Colonic mucosa (tissue), 4 donors: ENCODE results near the gene NANOGP8. TPM values are rescaled to one million over a fixed set of nuclear protein-coding genes. Genes with fewer than 3 reads are reported as not detected.
"Not testable (repeated sequence)": the region's sequence is repeated elsewhere in the genome, so short reads cannot be mapped to it uniquely, and the experiment has no call there.

Experiments
- DNase-seq: peaks from one replicate; pipeline ENCODE4 v3.0.0-alpha.2; 2020
- H3K27ac ChIP-seq: fragments of 200-600 bp; one replicate; pipeline ENCODE4 v1.8.0; 2021
- H3K27me3 ChIP-seq: fragments of 200-600 bp; one replicate; pipeline ENCODE4 v1.8.0; 2021
- H3K36me3 ChIP-seq: fragments of 200-600 bp; one replicate; pipeline ENCODE4 v1.8.0; 2021
- H3K4me1 ChIP-seq: fragments of 200-600 bp; one replicate; pipeline ENCODE4 v1.8.0; 2021; ENCODE audit warnings: mild to moderate bottlenecking
- H3K4me3 ChIP-seq: fragments of 200-600 bp; one replicate; pipeline ENCODE4 v1.8.0; 2021
- H3K9ac ChIP-seq, 2 donors: one replicate each; pipeline ENCODE4 v1.7.0; 2013; ENCODE audit warnings: control low read depth in 2 of 2, low read depth in 2 of 2, low read length in 2 of 2
- H3K9me3 ChIP-seq: fragments of 200-600 bp; one replicate; pipeline ENCODE4 v1.8.0; 2021
- intact Hi-C: fragments of 100-400 bp; cut with DNase I; formaldehyde crosslinking; loops from one replicate; pipeline ENCODE4 v1.14.1; 2022
- total RNA-seq, 2 donors: library from RNA; stranded (reverse); fragmentation: NEBNext Ultra II Directional in 1 of 2; extraction: Animal tissue kit (Norgen Biotek cat#: 25700) in 1 of 2; gene quantifications; one replicate each; pipeline ENCODE4 v1.2.1, GENCODE V29; 2021
- TF ChIP-seq, protein P1 (sequence below): fragments of 200-600 bp; IDR thresholded peaks from one replicate; pipeline ENCODE4 v1.8.0; 2022; ENCODE audit warnings: antibody characterized with exemption, mild to moderate bottlenecking
- donor health status: healthy.
- donor health status: DM: no; HTN: no; CAD: no.
- donor health status: DM: no; HTN: no; CAD: no.

Gene NANOGP8, protein sequence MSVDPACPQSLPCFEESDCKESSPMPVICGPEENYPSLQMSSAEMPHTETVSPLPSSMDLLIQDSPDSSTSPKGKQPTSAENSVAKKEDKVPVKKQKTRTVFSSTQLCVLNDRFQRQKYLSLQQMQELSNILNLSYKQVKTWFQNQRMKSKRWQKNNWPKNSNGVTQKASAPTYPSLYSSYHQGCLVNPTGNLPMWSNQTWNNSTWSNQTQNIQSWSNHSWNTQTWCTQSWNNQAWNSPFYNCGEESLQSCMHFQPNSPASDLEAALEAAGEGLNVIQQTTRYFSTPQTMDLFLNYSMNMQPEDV
- not detected for total RNA-seq

DNA sequence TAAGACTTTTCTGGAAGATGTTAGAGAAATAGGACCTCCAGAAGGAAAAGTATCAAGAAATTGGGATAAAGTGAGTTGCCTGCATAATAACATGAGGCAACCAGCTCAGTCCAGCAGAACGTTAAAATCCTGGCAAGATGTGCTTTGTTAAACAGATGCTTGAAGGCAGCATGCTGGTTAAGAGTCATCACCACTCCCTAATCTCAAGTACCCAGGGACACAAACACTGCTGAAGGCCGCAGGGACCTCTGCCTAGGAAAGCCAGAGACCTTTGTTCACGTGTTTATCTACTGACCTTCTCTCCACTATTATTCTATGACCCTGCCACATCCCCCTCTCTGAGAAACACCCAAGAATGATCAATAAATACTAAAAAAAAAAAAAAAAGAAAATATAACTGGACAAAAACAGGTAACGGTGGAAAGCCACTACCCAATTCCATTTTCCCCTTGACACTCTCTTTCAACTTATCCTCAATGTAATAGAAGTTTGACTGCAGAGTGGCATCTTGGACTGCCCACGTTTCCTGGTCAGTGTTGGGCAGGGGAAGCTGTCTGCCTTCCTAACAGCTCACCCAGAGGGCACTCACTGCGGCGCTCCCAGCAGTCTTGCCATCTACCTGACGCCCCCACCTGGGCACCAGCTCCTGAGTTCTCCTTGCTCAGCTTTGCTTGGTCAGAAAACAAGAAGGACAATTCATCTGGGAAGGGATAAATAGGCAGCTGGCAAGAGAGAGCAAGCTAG is at the start of gene NANOGP8:
TSS of gene NANOGP8 (minus strand) at position 120 of the 744 bp plus-strand sequence. CDS start 185 bp downstream, outside the sequence.
- H3K27me3 ChIP-seq, H3K27ac ChIP-seq, H3K4me3 ChIP-seq, DNase-seq, H3K4me1 ChIP-seq, intact Hi-C loops, H3K9me3 ChIP-seq, H3K9ac ChIP-seq, H3K36me3 ChIP-seq: not testable (repeated sequence)

DNA sequence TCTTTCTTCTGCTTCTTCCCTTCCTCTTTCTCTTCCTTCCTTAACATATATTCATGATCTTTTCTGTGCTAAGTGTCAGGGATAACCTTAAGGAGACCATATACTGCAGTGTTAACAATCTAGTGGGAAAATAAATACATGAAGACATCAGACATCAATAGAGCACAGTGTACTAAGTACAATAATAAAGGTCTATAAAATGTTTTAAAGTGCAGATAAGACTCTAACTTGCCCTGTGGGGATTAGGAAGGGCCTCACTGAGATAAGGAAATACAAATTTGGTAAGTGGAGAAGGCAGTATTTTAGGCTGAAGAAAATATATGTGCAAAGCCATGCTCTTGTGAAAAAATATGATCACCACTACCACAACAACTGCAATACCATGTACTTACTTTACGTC is 49.2 kb upstream of the NANOGP8 start:
- Histone ChIP-seq H3K4me3 (no peak overlapping the region), H3K4me1 (no peaks in the 10 kb centered on the region), H3K27me3 (no peaks in the 10 kb centered on the region), H3K27ac (no peak overlapping the region), H3K36me3 (no peaks in the 10 kb centered on the region), H3K9ac (no peak overlapping the region), H3K9me3 (no peaks in the 10 kb centered on the region)
- no peak for DNase-seq
- intact Hi-C loops, result no loop called here
- TF ChIP-seq, protein P1, sequence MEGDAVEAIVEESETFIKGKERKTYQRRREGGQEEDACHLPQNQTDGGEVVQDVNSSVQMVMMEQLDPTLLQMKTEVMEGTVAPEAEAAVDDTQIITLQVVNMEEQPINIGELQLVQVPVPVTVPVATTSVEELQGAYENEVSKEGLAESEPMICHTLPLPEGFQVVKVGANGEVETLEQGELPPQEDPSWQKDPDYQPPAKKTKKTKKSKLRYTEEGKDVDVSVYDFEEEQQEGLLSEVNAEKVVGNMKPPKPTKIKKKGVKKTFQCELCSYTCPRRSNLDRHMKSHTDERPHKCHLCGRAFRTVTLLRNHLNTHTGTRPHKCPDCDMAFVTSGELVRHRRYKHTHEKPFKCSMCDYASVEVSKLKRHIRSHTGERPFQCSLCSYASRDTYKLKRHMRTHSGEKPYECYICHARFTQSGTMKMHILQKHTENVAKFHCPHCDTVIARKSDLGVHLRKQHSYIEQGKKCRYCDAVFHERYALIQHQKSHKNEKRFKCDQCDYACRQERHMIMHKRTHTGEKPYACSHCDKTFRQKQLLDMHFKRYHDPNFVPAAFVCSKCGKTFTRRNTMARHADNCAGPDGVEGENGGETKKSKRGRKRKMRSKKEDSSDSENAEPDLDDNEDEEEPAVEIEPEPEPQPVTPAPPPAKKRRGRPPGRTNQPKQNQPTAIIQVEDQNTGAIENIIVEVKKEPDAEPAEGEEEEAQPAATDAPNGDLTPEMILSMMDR, result no peak

DNA sequence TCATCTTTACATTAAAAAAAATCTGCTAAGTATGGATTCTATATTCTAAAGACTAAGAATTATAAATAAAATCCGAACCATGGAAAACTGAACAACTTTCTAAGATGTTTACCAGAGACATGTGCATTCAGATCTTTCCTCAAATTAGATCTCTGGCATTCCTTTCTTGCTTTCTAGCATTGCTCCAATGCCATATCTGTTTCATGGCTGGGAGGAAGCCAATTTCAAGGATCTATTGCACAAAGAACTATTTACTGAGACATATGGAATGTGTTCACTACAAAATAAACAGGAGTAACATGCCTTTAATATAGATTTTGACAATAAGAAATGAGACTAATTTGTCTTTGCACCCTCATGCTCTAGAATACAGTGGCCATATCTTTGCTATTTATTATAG is 45.1 kb upstream of the NANOGP8 start:
- TF ChIP-seq, protein P1, result no peak
- Histone ChIP-seq H3K9ac (no peak overlapping the region), H3K4me1 (no peaks in the 10 kb centered on the region), H3K27ac (no peak overlapping the region), H3K27me3 (no peaks in the 10 kb centered on the region), H3K4me3 (no peak overlapping the region), H3K9me3 (no peaks in the 10 kb centered on the region), H3K36me3 (no peaks in the 10 kb centered on the region)
- intact Hi-C loops, result no loop called here
- no peak for DNase-seq

DNA sequence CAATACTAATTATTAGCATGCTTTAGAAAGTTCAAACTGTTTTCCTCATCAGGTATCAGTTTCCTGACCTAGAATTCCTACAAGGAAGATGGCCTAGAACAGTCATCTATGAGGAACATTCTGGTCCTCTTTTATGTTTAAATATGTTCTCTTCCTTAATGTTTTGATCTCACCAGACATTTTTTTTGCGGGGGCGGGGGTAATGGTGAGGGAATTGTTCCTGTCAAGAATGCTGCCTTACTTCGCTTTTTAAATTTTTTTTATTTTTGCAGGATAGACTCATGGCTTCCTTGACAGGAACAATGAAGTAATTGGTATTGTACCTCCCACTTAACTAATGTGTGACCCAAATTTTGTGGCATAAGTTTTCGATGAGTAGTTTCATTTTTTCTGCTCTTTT is 44.3 kb upstream of the NANOGP8 start:
- Histone ChIP-seq H3K27me3 (no peaks in the 10 kb centered on the region), H3K9ac (no peak overlapping the region)
- intact Hi-C loops, result no loop called here

DNA sequence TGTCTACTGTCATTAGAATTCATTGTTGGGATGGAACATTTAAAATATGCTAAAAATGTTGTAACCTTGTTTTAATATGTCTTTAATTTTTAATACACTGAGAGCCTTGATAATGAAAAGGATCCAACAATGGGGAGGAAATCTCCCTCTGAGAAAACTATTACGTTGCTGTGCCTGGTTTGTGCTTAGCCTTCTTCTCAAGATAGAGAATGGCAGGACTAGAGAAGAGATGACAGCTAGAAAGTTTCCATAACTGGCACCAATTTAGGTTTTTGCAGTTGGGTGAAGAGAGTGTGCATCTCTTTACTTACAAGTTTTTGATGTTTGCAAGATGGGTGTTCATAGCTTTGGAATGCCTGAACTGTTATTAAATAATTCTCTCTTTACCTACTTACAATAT is 42.6 kb upstream of the NANOGP8 start:
- intact Hi-C loops, result no loop called here
- H3K27me3 ChIP-seq, result no peaks in the 10 kb centered on the region

More for the DNA sequence above, 44.3 kb upstream of the NANOGP8 start:
- Histone ChIP-seq H3K4me1 (no peaks in the 10 kb centered on the region), H3K9me3 (no peaks in the 10 kb centered on the region), H3K4me3 (no peak overlapping the region), H3K36me3 (no peaks in the 10 kb centered on the region), H3K27ac (no peak overlapping the region)
- DNase-seq, result no peak
- TF ChIP-seq, protein P1, result no peak

More for the DNA sequence above, 42.6 kb upstream of the NANOGP8 start:
- no peak for DNase-seq
- no peak overlapping the region for H3K27ac ChIP-seq
- no peaks in the 10 kb centered on the region for H3K36me3 ChIP-seq
- TF ChIP-seq, protein P1, result no peak
- no peaks in the 10 kb centered on the region for H3K9me3 ChIP-seq
- no peak overlapping the region for H3K4me3 ChIP-seq
- no peak overlapping the region for H3K9ac ChIP-seq
- no peaks in the 10 kb centered on the region for H3K4me1 ChIP-seq
